Astrocyte of the cerebellum (primary cell): ENCODE measurements around the gene LCN2.
"Not testable (repeated sequence)": the region's sequence is repeated elsewhere in the genome, so short reads cannot be mapped to it uniquely, and the experiment has no call there.

Experiments used
- DNase-seq: peaks from one replicate; pipeline ENCODE4 v3.0.0-alpha.2; 2011; ENCODE audit warnings: low read depth
- H3K4me3 ChIP-seq: 2 replicates; pipeline ENCODE4 v1.5.1; 2011; ENCODE audit warnings: mild to moderate bottlenecking, low read depth, low read length, moderate library complexity
- in situ Hi-C: cut with HindIII; loops from 2 replicates; pipeline ENCODE4 v1.10.0; 2017; ENCODE audit warnings: low sequenced_read_pairs
- TF ChIP-seq, protein P1 (sequence below): IDR thresholded peaks from 2 replicates; pipeline ENCODE4 v1.5.1; 2012; ENCODE audit warnings: low read length, low read depth, moderate library complexity, mild to moderate bottlenecking; ENCODE audit errors: missing control alignments

Gene LCN2

DNA sequence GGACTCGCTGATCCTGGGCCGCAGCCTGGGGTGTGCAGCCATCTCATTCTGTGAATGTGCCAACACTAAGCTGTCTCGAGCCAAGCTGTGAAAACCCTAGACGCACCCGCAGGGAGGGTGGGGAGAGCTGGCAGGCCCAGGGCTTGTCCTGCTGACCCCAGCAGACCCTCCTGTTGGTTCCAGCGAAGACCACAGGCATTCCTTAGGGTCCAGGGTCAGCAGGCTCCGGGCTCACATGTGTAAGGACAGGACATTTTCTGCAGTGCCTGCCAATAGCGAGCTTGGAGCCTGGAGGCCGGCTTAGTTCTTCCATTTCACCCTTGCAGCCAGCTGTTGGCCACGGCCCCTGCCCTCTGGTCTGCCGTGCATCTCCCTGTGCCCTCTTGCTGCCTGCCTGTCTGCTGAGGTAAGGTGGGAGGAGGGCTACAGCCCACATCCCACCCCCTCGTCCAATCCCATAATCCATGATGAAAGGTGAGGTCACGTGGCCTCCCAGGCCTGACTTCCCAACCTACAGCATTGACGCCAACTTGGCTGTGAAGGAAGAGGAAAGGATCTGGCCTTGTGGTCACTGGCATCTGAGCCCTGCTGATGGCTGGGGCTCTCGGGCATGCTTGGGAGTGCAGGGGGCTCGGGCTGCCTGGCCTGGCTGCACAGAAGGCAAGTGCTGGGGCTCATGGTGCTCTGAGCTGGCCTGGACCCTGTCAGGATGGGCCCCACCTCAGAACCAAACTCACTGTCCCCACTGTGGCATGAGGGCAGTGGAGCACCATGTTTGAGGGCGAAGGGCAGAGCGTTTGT, 41.6 kb upstream of the LCN2 start:
- no peak for DNase-seq
- H3K4me3 ChIP-seq = no peak overlapping the region
- TF ChIP-seq, protein P1, sequence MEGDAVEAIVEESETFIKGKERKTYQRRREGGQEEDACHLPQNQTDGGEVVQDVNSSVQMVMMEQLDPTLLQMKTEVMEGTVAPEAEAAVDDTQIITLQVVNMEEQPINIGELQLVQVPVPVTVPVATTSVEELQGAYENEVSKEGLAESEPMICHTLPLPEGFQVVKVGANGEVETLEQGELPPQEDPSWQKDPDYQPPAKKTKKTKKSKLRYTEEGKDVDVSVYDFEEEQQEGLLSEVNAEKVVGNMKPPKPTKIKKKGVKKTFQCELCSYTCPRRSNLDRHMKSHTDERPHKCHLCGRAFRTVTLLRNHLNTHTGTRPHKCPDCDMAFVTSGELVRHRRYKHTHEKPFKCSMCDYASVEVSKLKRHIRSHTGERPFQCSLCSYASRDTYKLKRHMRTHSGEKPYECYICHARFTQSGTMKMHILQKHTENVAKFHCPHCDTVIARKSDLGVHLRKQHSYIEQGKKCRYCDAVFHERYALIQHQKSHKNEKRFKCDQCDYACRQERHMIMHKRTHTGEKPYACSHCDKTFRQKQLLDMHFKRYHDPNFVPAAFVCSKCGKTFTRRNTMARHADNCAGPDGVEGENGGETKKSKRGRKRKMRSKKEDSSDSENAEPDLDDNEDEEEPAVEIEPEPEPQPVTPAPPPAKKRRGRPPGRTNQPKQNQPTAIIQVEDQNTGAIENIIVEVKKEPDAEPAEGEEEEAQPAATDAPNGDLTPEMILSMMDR = no peak
- in situ Hi-C loops = no loop called here

DNA sequence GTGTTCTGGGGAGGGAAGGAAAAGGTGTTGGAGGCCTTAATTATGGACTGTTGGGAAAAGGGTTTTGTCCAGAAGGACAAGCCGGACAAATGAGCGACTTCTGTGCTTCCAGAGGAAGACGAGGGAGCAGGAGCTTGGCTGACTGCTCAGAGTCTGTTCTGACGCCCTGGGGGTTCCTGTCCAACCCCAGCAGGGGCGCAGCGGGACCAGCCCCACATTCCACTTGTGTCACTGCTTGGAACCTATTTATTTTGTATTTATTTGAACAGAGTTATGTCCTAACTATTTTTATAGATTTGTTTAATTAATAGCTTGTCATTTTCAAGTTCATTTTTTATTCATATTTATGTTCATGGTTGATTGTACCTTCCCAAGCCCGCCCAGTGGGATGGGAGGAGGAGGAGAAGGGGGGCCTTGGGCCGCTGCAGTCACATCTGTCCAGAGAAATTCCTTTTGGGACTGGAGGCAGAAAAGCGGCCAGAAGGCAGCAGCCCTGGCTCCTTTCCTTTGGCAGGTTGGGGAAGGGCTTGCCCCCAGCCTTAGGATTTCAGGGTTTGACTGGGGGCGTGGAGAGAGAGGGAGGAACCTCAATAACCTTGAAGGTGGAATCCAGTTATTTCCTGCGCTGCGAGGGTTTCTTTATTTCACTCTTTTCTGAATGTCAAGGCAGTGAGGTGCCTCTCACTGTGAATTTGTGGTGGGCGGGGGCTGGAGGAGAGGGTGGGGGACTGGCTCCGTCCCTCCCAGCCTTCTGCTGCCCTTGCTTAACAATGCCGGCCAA, 40.8 kb upstream of the LCN2 start:
- in situ Hi-C loops = no loop called here
- TF ChIP-seq, protein P1 = no peak
- H3K4me3 ChIP-seq = no peak overlapping the region
- DNase-seq = no peak

DNA sequence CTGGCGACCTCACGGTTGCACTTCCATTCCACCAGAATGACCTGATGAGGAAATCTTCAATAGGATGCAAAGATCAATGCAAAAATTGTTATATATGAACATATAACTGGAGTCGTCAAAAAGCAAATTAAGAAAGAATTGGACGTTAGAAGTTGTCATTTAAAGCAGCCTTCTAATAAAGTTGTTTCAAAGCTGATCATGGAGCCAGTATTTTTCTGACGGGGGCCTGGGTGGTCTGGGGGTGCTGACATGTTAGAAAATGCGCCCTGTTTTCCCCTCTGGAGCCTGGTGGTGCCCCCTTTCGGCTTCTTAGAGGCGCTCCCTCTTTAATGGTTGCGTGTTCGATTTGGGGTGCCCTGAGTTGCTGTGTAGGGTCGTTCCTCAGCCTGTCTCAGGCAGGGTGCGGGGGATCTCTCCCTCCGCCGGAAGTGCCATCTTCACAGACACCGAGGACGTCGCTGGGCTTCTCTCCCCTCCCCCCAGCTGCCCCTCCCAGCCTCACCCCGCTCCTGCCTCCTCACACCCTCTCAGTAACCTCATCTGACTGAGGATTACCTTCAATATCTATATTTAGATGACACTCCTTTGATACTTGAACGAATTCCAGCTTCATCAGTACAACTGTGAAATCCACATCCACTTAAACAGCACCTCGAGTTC, 40.1 kb upstream of the LCN2 start:
- H3K4me3 ChIP-seq = no peak overlapping the region
- TF ChIP-seq, protein P1 = no peak
- no peak for DNase-seq
- in situ Hi-C loops = no loop called here

DNA sequence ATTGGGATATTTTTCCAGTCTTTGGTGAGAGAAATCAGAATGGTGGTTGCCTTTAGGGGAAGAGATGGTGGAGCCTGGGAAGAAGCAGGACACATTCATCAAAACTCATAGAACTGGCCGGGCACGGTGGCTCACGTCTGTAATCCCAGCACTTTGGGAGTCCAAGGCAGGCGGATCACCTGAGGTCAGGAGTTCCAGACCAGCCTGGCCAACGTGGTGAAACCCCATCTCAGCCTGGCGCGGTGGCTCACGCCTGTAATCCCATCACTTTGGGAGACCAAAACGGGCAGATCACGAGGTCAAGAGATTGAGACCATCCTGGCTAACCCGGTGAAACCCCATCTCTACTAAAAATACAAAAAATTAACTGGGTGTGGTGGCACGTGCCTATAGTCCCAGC, 37.5 kb upstream of the LCN2 start:
- H3K4me3 ChIP-seq, DNase-seq, in situ Hi-C loops: not testable (repeated sequence)

DNA sequence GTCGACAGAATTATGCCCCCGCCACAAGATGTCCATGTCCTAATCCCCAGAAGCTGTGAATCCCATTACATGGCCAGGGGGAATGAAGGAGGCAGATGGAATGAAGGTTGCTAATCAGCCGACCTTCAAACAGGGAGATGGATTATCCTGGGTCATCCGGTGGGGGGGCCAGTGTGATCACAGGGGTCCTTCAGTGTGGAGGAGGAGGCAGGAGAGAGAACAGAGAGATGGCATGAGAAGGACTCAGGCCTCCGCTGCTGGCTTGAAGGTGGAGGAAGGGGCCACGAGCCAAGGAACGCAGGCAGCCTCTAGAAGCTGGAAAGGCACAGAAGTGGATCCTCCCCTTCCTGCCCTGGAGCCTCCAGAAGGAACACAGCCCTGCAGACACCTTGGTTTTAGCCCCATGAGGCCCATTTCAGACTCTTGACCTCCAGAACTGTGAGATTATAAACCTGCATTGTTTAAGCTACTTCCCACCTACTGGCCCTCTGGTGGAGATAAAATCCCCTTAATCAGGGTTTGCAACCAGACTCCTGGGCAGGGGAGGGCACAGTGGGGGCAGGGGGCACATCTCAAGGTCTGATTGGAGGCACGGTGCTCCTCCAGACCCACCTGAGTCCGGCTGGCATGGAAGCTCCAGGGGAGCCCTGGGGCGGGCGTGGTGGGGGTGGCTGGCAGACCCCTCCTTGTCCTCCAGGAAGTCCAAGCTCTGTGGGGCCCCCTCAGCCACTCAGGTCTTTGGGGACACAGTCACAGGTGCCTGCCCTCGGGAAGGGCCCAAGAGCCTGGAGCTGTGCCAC, 35.5 kb upstream of the LCN2 start:
- TF ChIP-seq, protein P1 = no peak
- in situ Hi-C loops = no loop called here

DNA sequence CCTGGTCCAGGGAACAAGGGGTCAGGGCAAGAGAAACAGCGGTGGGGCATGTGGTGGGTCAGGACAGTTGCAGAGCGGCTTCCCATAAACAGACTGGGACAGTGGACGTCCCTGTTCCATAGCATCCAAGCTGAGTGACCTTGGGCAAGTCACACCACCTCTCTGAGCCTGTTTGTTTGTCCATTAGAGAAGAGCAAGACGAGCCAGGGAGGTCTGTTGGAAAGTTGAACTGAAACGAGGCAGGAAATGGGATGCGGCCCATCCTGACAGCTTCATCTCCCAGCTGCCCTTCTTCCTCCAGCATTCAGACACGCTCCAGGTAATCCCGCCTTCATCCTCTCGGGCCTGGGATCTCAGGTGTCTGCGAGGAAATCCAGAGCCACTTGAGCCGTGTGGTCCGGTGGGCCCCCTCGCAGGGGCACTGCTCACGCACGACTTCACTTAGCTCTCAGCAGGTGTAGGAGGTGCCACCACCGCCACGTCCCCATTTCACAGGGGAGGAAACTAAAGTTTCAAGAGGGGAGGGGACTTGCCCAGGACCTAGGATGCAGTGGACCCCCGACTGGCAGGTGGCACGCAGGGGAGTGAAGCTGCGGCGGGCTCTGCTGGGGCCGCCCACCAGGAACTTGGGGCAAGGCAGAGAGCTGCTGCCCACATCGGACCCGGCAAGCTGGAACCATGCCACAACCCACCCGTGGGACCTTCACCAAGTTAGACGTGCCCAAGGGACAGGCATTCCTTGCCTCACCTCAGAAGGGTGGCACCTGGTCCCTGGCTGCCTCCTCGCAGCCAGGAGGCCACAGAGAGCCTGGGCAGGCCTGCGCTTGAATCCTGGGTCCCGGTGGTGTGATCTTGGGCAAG, 34.7 kb upstream of the LCN2 start:
- TF ChIP-seq, protein P1 = no peak
- no peak for DNase-seq
- H3K4me3 ChIP-seq = no peak overlapping the region
- in situ Hi-C loops = no loop called here

More for the DNA sequence above, 35.5 kb upstream of the LCN2 start:
- DNase-seq = no peak
- H3K4me3 ChIP-seq = no peak overlapping the region
